Calu3 (cell line): ENCODE measurements around the gene NUP88. TPM values are rescaled to one million over a fixed set of nuclear protein-coding genes. Genes with fewer than 3 reads are reported as not detected.

Experiments
- BruUV-seq: library from RNA; stranded (reverse); fragments of 400-500 nt; replicated peaks from 2 replicates; lab custom pipeline; 2021; lab: Mats Ljungman, UMichigan
- CTCF ChIA-PET: fragments of 300-600 bp; sonication (Branson Sonifier 250); formaldehyde crosslinking; loops from one replicate; lab custom pipeline; 2022; ENCODE audit warnings: antibody characterized with exemption; lab: Charles Lee
- DNase-seq: peaks from one replicate; pipeline ENCODE4 v3.0.0; 2022
- H3K27ac Mint-ChIP-seq: one replicate; pipeline ENCODE4 v1.8.0; 2022; ENCODE audit warnings: mixed read lengths; ENCODE audit not compliant: unreplicated experiment
- H3K27me3 Mint-ChIP-seq: one replicate; pipeline ENCODE4 v1.8.0; 2022; ENCODE audit warnings: mixed read lengths; ENCODE audit not compliant: unreplicated experiment
- H3K36me3 Mint-ChIP-seq: one replicate; pipeline ENCODE4 v1.8.0; 2022; ENCODE audit warnings: mild to moderate bottlenecking, moderate library complexity, mixed read lengths; ENCODE audit not compliant: insufficient read depth, unreplicated experiment
- H3K4me1 Mint-ChIP-seq: one replicate; pipeline ENCODE4 v1.8.0; 2022; ENCODE audit warnings: mild to moderate bottlenecking, low read depth, mixed read lengths; ENCODE audit not compliant: unreplicated experiment
- H3K4me3 Mint-ChIP-seq: one replicate; pipeline ENCODE4 v1.8.0; 2022; ENCODE audit warnings: mild to moderate bottlenecking, low read depth, moderate library complexity, mixed read lengths; ENCODE audit not compliant: unreplicated experiment
- H3K9me3 Mint-ChIP-seq: one replicate; pipeline ENCODE4 v1.8.0; 2022; ENCODE audit warnings: low read depth, mixed read lengths; ENCODE audit not compliant: unreplicated experiment
- intact Hi-C: fragments of 100-400 bp; cut with micrococcal nuclease; formaldehyde crosslinking; loops from one replicate; pipeline ENCODE4 v1.10.0; 2022; ENCODE audit not compliant: unreplicated experiment
- total RNA-seq: library from RNA; stranded (reverse); gene quantifications from 2 replicates; pipeline ENCODE4 v1.2.3, GENCODE V29; 2022
- TF ChIP-seq, protein P1 (sequence below): fragments of 200-600 bp; IDR thresholded peaks from one replicate; pipeline ENCODE4 v1.8.0; 2022; ENCODE audit warnings: antibody characterized with exemption; ENCODE audit not compliant: unreplicated experiment

The NUP88 gene
- total RNA-seq, 1 experiment from 2014 or later: 67.2 TPM

GRCh38 chr17:5425826-5426225, 6.4 kb upstream of the NUP88 start:
- BruUV-seq: no TSS peak
- Mint-ChIP-seq H3K4me1 (peaks cover 12% of the 10 kb centered on the region), H3K27me3 (no peaks in the 10 kb centered on the region), H3K4me3 (no peak overlapping the region), H3K27ac (no peak overlapping the region), H3K9me3 (no peaks in the 10 kb centered on the region), H3K36me3 (peaks cover 23% of the 10 kb centered on the region)
- intact Hi-C loops: no loop called here
- TF ChIP-seq, protein P1, sequence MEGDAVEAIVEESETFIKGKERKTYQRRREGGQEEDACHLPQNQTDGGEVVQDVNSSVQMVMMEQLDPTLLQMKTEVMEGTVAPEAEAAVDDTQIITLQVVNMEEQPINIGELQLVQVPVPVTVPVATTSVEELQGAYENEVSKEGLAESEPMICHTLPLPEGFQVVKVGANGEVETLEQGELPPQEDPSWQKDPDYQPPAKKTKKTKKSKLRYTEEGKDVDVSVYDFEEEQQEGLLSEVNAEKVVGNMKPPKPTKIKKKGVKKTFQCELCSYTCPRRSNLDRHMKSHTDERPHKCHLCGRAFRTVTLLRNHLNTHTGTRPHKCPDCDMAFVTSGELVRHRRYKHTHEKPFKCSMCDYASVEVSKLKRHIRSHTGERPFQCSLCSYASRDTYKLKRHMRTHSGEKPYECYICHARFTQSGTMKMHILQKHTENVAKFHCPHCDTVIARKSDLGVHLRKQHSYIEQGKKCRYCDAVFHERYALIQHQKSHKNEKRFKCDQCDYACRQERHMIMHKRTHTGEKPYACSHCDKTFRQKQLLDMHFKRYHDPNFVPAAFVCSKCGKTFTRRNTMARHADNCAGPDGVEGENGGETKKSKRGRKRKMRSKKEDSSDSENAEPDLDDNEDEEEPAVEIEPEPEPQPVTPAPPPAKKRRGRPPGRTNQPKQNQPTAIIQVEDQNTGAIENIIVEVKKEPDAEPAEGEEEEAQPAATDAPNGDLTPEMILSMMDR: no peak
- CTCF ChIA-PET: no interaction called here
- no peak for DNase-seq

DNA sequence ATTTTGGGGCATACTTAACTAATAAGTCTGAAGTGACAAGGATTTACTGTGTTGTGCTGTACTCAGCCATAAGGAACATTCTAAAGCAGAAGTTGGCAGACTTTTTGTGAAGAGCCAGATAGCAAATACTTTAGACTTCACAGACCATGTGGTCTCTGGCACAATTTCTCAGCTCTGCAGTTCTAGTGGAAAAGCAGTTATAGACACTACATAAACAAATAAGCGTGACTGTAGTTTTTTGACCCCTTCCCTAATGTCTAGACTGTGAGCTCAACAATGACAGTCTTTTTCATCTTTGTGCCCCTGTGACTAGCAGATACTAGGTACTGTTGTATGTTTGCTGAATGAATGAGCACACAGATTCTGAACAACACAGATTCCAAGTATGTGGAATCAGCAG, 5.4 kb upstream of the NUP88 start:
- H3K27me3 Mint-ChIP-seq: no peaks in the 10 kb centered on the region
- no peak overlapping the region for H3K4me3 Mint-ChIP-seq
- peaks cover 32% of the 10 kb centered on the region for H3K36me3 Mint-ChIP-seq
- CTCF ChIA-PET: no interaction called here
- intact Hi-C loops: no loop called here
- BruUV-seq: no TSS peak
- H3K4me1 Mint-ChIP-seq: peaks cover 12% of the 10 kb centered on the region
- no peak overlapping the region for H3K27ac Mint-ChIP-seq
- DNase-seq: no peak
- no peaks in the 10 kb centered on the region for H3K9me3 Mint-ChIP-seq
- TF ChIP-seq, protein P1: no peak

- intact Hi-C loops: no loop called here
- DNase-seq: no peak
- no peaks in the 10 kb centered on the region for H3K27me3 Mint-ChIP-seq
- no TSS peak for BruUV-seq
- H3K4me3 Mint-ChIP-seq: no peak overlapping the region
- H3K36me3 Mint-ChIP-seq: peaks cover 46% of the 10 kb centered on the region
- peaks cover 12% of the 10 kb centered on the region for H3K4me1 Mint-ChIP-seq
- no peaks in the 10 kb centered on the region for H3K9me3 Mint-ChIP-seq
- CTCF ChIA-PET: interaction anchor here (1.9 kb wide), 1 partner anchor 17 kb away, joined by 10 read pairs; the partner anchor contains the start of gene C1QBP
- TF ChIP-seq, protein P1: no peak
- no peak overlapping the region for H3K27ac Mint-ChIP-seq
Measured at GRCh38 chr17:5422505-5422904, 3.0 kb upstream of the NUP88 start.

DNA sequence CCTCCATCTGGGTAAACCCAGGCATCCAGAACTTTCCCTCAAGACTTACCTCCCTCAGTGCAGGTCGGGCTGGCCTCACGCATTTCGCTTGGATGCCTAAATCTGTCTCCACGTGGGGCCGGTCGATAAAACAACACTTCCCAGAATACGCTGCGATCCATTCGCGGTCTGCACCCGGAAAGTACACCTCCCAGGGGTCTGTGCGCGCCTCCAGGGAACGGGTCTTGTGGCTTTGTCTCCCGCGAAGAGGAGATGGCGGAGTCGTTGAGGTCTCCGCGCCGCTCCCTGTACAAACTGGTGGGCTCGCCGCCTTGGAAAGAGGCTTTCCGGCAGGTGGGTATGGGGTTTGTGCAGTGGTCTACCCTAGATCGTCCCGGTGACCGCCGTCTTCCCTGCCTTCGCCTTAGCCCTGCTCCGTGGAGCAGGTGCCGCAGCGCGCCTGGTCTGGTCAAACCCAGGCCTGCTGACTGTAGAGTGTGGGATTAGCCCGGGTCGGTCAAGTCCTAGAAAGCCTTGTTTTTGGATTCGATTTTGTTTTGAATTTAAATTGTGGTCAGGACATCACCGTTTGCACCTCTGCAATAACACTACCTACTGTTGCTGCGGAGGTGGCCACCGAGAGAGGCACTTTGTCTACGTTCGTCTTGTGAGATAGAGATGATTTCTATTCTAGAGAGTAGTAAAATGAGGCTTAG, 644 bp upstream of the NUP88 start, which contains the start of gene RPAIN:
RPAIN (plus strand) TSS at position 224 of the 695 bp plus-strand sequence; CDS start at position 253, 29 bp downstream.
- peak; percentile 81 for DNase-seq
- Mint-ChIP-seq H3K4me1 (peaks cover 12% of the 10 kb centered on the region), H3K36me3 (peaks cover 62% of the 10 kb centered on the region), H3K9me3 (no peaks in the 10 kb centered on the region), H3K27ac (peak within 1 kb of the TSS; percentile 83), H3K4me3 (peak within 1 kb of the TSS; percentile 84), H3K27me3 (no peaks in the 10 kb centered on the region)
- TF ChIP-seq, protein P1: no peak
- no TSS peak for BruUV-seq
- CTCF ChIA-PET: interaction anchor here (0.6 kb wide), 1 partner anchor 1403 kb away, joined by 10 read pairs; no protein-coding TSS in a partner anchor
- intact Hi-C loops: no loop called here
